Stimulated activated memory B cell treated with anti-CD40 and anti-IgM and Interleukin-4, amounts not matched to agents 10 μg/mL and 1 μg/mL and 100 μg/mL, for 72 hours (primary cell): ENCODE measurements around the gene RFTN1.

Experiments
- ATAC-seq: fragments of 150-1000 bp; cut with Tn5 transposase; 2 replicates; pipeline ENCODE4 v1.10.0; 2021
- H3K27ac Mint-ChIP-seq: one replicate; pipeline ENCODE4 v1.8.0; 2022; ENCODE audit warnings: mild to moderate bottlenecking, mixed read lengths
- H3K27me3 Mint-ChIP-seq: one replicate; pipeline ENCODE4 v1.8.0; 2022; ENCODE audit warnings: mixed read lengths
- H3K36me3 Mint-ChIP-seq: one replicate; pipeline ENCODE4 v1.8.0; 2022; ENCODE audit warnings: mixed read lengths
- H3K4me1 Mint-ChIP-seq: one replicate; pipeline ENCODE4 v1.8.0; 2022; ENCODE audit warnings: mixed read lengths
- H3K4me3 Mint-ChIP-seq: one replicate; pipeline ENCODE4 v1.8.0; 2022; ENCODE audit warnings: mild to moderate bottlenecking, moderate library complexity, mixed read lengths
- H3K9me3 Mint-ChIP-seq: one replicate; pipeline ENCODE4 v1.8.0; 2022; ENCODE audit warnings: mixed read lengths

The RFTN1 gene

GRCh38 chr3:16305111-16305541 lies 208.4 kb downstream of the RFTN1 start:
- Mint-ChIP-seq H3K9me3 (no peaks in the 10 kb centered on the region), H3K27ac (peak overlapping the region; percentile 75), H3K4me1 (peaks cover 30% of the 10 kb centered on the region), H3K27me3 (no peaks in the 10 kb centered on the region), H3K36me3 (peaks cover 69% of the 10 kb centered on the region), H3K4me3 (no peak overlapping the region)
- no peak for ATAC-seq

- ATAC-seq: no peak
- peak overlapping the region; percentile 75 for H3K27ac Mint-ChIP-seq
- H3K9me3 Mint-ChIP-seq: no peaks in the 10 kb centered on the region
- H3K4me3 Mint-ChIP-seq: no peak overlapping the region
- H3K27me3 Mint-ChIP-seq: no peaks in the 10 kb centered on the region
- peaks cover 63% of the 10 kb centered on the region for H3K36me3 Mint-ChIP-seq
- peaks cover 23% of the 10 kb centered on the region for H3K4me1 Mint-ChIP-seq
Measured at GRCh38 chr3:16304061-16305010, 209.2 kb downstream of the RFTN1 start.

- H3K27me3 Mint-ChIP-seq: no peaks in the 10 kb centered on the region
- peaks cover 71% of the 10 kb centered on the region for H3K36me3 Mint-ChIP-seq
- H3K4me3 Mint-ChIP-seq: no peak overlapping the region
- peaks cover 23% of the 10 kb centered on the region for H3K4me1 Mint-ChIP-seq
- no peaks in the 10 kb centered on the region for H3K9me3 Mint-ChIP-seq
- ATAC-seq: no peak
- H3K27ac Mint-ChIP-seq: no peak overlapping the region
Measured at GRCh38 chr3:16303037-16303575, 210.4 kb downstream of the RFTN1 start.

- no peak for ATAC-seq
- no peaks in the 10 kb centered on the region for H3K27me3 Mint-ChIP-seq
Measured at GRCh38 chr3:16302082-16302631, 211.3 kb downstream of the RFTN1 start.

GRCh38 chr3:16301507-16301906 lies 212.0 kb downstream of the RFTN1 start:
- Mint-ChIP-seq H3K9me3 (no peaks in the 10 kb centered on the region), H3K4me3 (no peak overlapping the region), H3K27ac (peak overlapping the region; percentile 57), H3K27me3 (no peaks in the 10 kb centered on the region), H3K4me1 (peaks cover 23% of the 10 kb centered on the region), H3K36me3 (peaks cover 71% of the 10 kb centered on the region)
- ATAC-seq: no peak

More at GRCh38 chr3:16302082-16302631, 211.3 kb downstream of the RFTN1 start:
- H3K27ac Mint-ChIP-seq: no peak overlapping the region
- no peak overlapping the region for H3K4me3 Mint-ChIP-seq
- no peaks in the 10 kb centered on the region for H3K9me3 Mint-ChIP-seq
- peaks cover 71% of the 10 kb centered on the region for H3K36me3 Mint-ChIP-seq
- peaks cover 23% of the 10 kb centered on the region for H3K4me1 Mint-ChIP-seq

- H3K4me1 Mint-ChIP-seq: peaks cover 23% of the 10 kb centered on the region
- no peak overlapping the region for H3K4me3 Mint-ChIP-seq
- peak; percentile 81 for ATAC-seq
- no peaks in the 10 kb centered on the region for H3K27me3 Mint-ChIP-seq
- no peaks in the 10 kb centered on the region for H3K9me3 Mint-ChIP-seq
- H3K36me3 Mint-ChIP-seq: peaks cover 73% of the 10 kb centered on the region
- H3K27ac Mint-ChIP-seq: peak overlapping the region; percentile 57
Measured at GRCh38 chr3:16300881-16301359, 212.6 kb downstream of the RFTN1 start.

GRCh38 chr3:16300307-16300706 lies 213.2 kb downstream of the RFTN1 start:
- Mint-ChIP-seq H3K4me1 (peaks cover 29% of the 10 kb centered on the region), H3K9me3 (no peaks in the 10 kb centered on the region), H3K27ac (no peak overlapping the region), H3K27me3 (no peaks in the 10 kb centered on the region), H3K4me3 (no peak overlapping the region), H3K36me3 (peaks cover 79% of the 10 kb centered on the region)
- peak; percentile 66 for ATAC-seq

GRCh38 chr3:16299746-16300145 lies 213.8 kb downstream of the RFTN1 start:
- H3K27ac Mint-ChIP-seq: no peak overlapping the region
- ATAC-seq: no peak
- H3K27me3 Mint-ChIP-seq: no peaks in the 10 kb centered on the region
- peaks cover 26% of the 10 kb centered on the region for H3K4me1 Mint-ChIP-seq
- H3K9me3 Mint-ChIP-seq: no peaks in the 10 kb centered on the region
- H3K4me3 Mint-ChIP-seq: no peak overlapping the region
- H3K36me3 Mint-ChIP-seq: peaks cover 78% of the 10 kb centered on the region

- Mint-ChIP-seq H3K27ac (no peak overlapping the region), H3K4me3 (no peak overlapping the region), H3K9me3 (no peaks in the 10 kb centered on the region), H3K36me3 (peaks cover 76% of the 10 kb centered on the region), H3K4me1 (peaks cover 20% of the 10 kb centered on the region), H3K27me3 (no peaks in the 10 kb centered on the region)
- ATAC-seq: no peak
Measured at GRCh38 chr3:16298891-16299290, 214.6 kb downstream of the RFTN1 start.

- no peak for ATAC-seq
- H3K27ac Mint-ChIP-seq: no peak overlapping the region
- no peaks in the 10 kb centered on the region for H3K9me3 Mint-ChIP-seq
- no peak overlapping the region for H3K4me3 Mint-ChIP-seq
- peaks cover 80% of the 10 kb centered on the region for H3K36me3 Mint-ChIP-seq
- peaks cover 20% of the 10 kb centered on the region for H3K4me1 Mint-ChIP-seq
- no peaks in the 10 kb centered on the region for H3K27me3 Mint-ChIP-seq
Measured at GRCh38 chr3:16297997-16298885, 215.3 kb downstream of the RFTN1 start.

GRCh38 chr3:16295298-16295890 lies 218.1 kb downstream of the RFTN1 start:
- no peak for ATAC-seq
- no peak overlapping the region for H3K27ac Mint-ChIP-seq
- peaks cover 66% of the 10 kb centered on the region for H3K36me3 Mint-ChIP-seq
- H3K27me3 Mint-ChIP-seq: no peaks in the 10 kb centered on the region
- H3K9me3 Mint-ChIP-seq: no peaks in the 10 kb centered on the region
- H3K4me1 Mint-ChIP-seq: peaks cover 20% of the 10 kb centered on the region
- H3K4me3 Mint-ChIP-seq: no peak overlapping the region

GRCh38 chr3:16294844-16295243 lies 218.7 kb downstream of the RFTN1 start:
- Mint-ChIP-seq H3K27me3 (no peaks in the 10 kb centered on the region), H3K27ac (no peak overlapping the region), H3K4me3 (no peak overlapping the region), H3K36me3 (peaks cover 66% of the 10 kb centered on the region), H3K4me1 (peaks cover 23% of the 10 kb centered on the region), H3K9me3 (no peaks in the 10 kb centered on the region)
- ATAC-seq: no peak

- H3K27ac Mint-ChIP-seq: peak overlapping the region; percentile 20
- H3K36me3 Mint-ChIP-seq: peaks cover 37% of the 10 kb centered on the region
- ATAC-seq: no peak
- no peak overlapping the region for H3K4me3 Mint-ChIP-seq
- no peaks in the 10 kb centered on the region for H3K27me3 Mint-ChIP-seq
- no peaks in the 10 kb centered on the region for H3K9me3 Mint-ChIP-seq
- peaks cover 30% of the 10 kb centered on the region for H3K4me1 Mint-ChIP-seq
Measured at GRCh38 chr3:16290827-16291196, 222.7 kb downstream of the RFTN1 start.

- peaks cover 24% of the 10 kb centered on the region for H3K4me1 Mint-ChIP-seq
- no peaks in the 10 kb centered on the region for H3K9me3 Mint-ChIP-seq
- H3K4me3 Mint-ChIP-seq: no peak overlapping the region
- H3K36me3 Mint-ChIP-seq: peaks cover 32% of the 10 kb centered on the region
- peak overlapping the region; percentile 20 for H3K27ac Mint-ChIP-seq
- peak; percentile 60 for ATAC-seq
- no peaks in the 10 kb centered on the region for H3K27me3 Mint-ChIP-seq
Measured at GRCh38 chr3:16290007-16290826, 223.3 kb downstream of the RFTN1 start.
